GM12892 (cell line): ENCODE data around the gene DENND1C.

Source experiments
- POLR2A ChIP-seq: IDR thresholded peaks from 2 replicates; pipeline ENCODE4 v1.6.1; 2011; ENCODE audit warnings: low read depth, low read length, control low read depth
- TAF1 ChIP-seq: IDR thresholded peaks from 2 replicates; pipeline ENCODE4 v1.6.1; 2011; ENCODE audit warnings: low read depth, mild to moderate bottlenecking, control low read depth, low read length, borderline replicate concordance

GRCh38 chr19:6425732-6426620, 55.6 kb downstream of the DENND1C start:
- TF ChIP-seq POLR2A = no peak
- no peak for TF ChIP-seq TAF1
